Smooth muscle cell (in vitro differentiated cells): ENCODE measurements around the gene HOXD1. TPM values are rescaled to one million over a fixed set of nuclear protein-coding genes. Genes with fewer than 3 reads are reported as not detected.
A peak's percentile ranks its signal among the peaks of the same experiment; 100 is the strongest.

Source experiments
- DNase-seq: peaks from one replicate; lab custom pipeline; 2025; ENCODE audit not compliant: unreplicated experiment; lab: John Stamatoyannopoulos, UW
- H2AFZ ChIP-seq: fragments of 200-600 bp; sonication (generic); 2 replicates; pipeline ENCODE4 v1.6.0; 2016; ENCODE audit warnings: antibody characterized with exemption, low read depth, mild to moderate bottlenecking
- H3F3A ChIP-seq: fragments of 200-600 bp; sonication (generic); 2 replicates; pipeline ENCODE4 v1.6.0; 2017; ENCODE audit warnings: antibody characterized with exemption, low read depth
- H3K27ac ChIP-seq: fragments of 200-600 bp; sonication (generic); 2 replicates; pipeline ENCODE4 v1.5.1; 2016; ENCODE audit warnings: low read depth, mild to moderate bottlenecking
- H3K27me3 ChIP-seq: fragments of 200-600 bp; sonication (generic); 2 replicates; pipeline ENCODE4 v1.6.1; 2016; ENCODE audit warnings: low read depth, mild to moderate bottlenecking
- H3K36me3 ChIP-seq: fragments of 200-600 bp; sonication (generic); 2 replicates; pipeline ENCODE4 v1.5.1; 2016; ENCODE audit warnings: low read depth
- H3K4me1 ChIP-seq: fragments of 200-600 bp; sonication (generic); 2 replicates; pipeline ENCODE4 v1.5.1; 2016; ENCODE audit warnings: low read depth
- H3K4me2 ChIP-seq: fragments of 200-600 bp; sonication (generic); 2 replicates; pipeline ENCODE4 v1.6.0; 2016; ENCODE audit warnings: mild to moderate bottlenecking
- H3K4me3 ChIP-seq: fragments of 200-600 bp; sonication (generic); 2 replicates; pipeline ENCODE4 v1.5.1; 2016; ENCODE audit warnings: mild to moderate bottlenecking
- H3K79me2 ChIP-seq: fragments of 200-600 bp; sonication (generic); 2 replicates; pipeline ENCODE4 v1.6.0; 2016; ENCODE audit warnings: low read depth, mild to moderate bottlenecking
- H3K9ac ChIP-seq: fragments of 200-600 bp; sonication (generic); 2 replicates; pipeline ENCODE4 v1.6.0; 2016; ENCODE audit warnings: low read depth
- H3K9me3 ChIP-seq: fragments of 200-600 bp; sonication (generic); replicated peaks from 2 replicates; pipeline ENCODE4 v1.5.1; 2016; ENCODE audit warnings: low read depth
- H4K20me1 ChIP-seq: fragments of 200-600 bp; sonication (generic); 2 replicates; pipeline ENCODE4 v1.6.0; 2016; ENCODE audit warnings: low read depth
- CTCF ChIP-seq: fragments of 200-600 bp; sonication (generic); IDR thresholded peaks from 2 replicates; pipeline ENCODE4 v1.5.1; 2017; ENCODE audit warnings: borderline replicate concordance, mild to moderate bottlenecking, antibody characterized with exemption; ENCODE audit not compliant: insufficient read depth, poor library complexity, severe bottlenecking
- WGBS: methylation state at CpG from one replicate; pipeline ENCODE4 v1.1.7; 2016; ENCODE audit warnings: low lambda C conversion rate; 5-methylcytosine and 5-hydroxymethylcytosine counted together
- polyA plus RNA-seq: library from polyadenylated mRNA; unstranded; fragments of >200 nt; fragmentation: Nextera tagmentation; extraction: Ambion mirVana; gene quantifications from 2 replicates; pipeline ENCODE4 v1.2.1, GENCODE V29; 2016
- total RNA-seq: library from RNA; depleted of rRNA; stranded (reverse); fragments of >200 nt; gene quantifications from 2 replicates; pipeline ENCODE4 v1.2.3, GENCODE V29; 2014

The HOXD1 gene
- total and polyA plus RNA-seq, 2 experiments from 2014 or later = not detected

- Histone ChIP-seq H2AFZ (no peak overlapping the region), H3K4me1 (peaks cover 18% of the 10 kb centered on the region), H3K27ac (no peak overlapping the region), H4K20me1 (no peaks in the 10 kb centered on the region), H3K9ac (no peak overlapping the region), H3K4me2 (peak overlapping the region; percentile 78), H3K36me3 (no peaks in the 10 kb centered on the region), H3K79me2 (no peaks in the 10 kb centered on the region), H3K9me3 (no peaks in the 10 kb centered on the region), H3F3A (no peaks in the 10 kb centered on the region), H3K4me3 (peak overlapping the region; percentile 6), H3K27me3 (peaks cover 100% of the 10 kb centered on the region)
- DNase-seq = no peak
- 4% methylated on average over 14 of the region's 14 CpGs for WGBS
- no peak for TF ChIP-seq CTCF
These were observed 14.1 kb upstream of the HOXD1 start for GRCh38 chr2:176174382-176174823.

GRCh38 chr2:176174824-176175708, 13.4 kb upstream of the HOXD1 start:
- DNase-seq = no peak
- H3K27ac ChIP-seq = no peak overlapping the region
- peaks cover 100% of the 10 kb centered on the region for H3K27me3 ChIP-seq

GRCh38 chr2:176175709-176176607, 12.5 kb upstream of the HOXD1 start:
- Histone ChIP-seq H3K9ac (no peak overlapping the region), H3K4me1 (peaks cover 18% of the 10 kb centered on the region), H2AFZ (no peak overlapping the region), H3K79me2 (no peaks in the 10 kb centered on the region), H3F3A (no peaks in the 10 kb centered on the region), H3K9me3 (no peaks in the 10 kb centered on the region), H3K4me2 (no peak overlapping the region), H3K27ac (no peak overlapping the region), H3K27me3 (peaks cover 100% of the 10 kb centered on the region), H4K20me1 (no peaks in the 10 kb centered on the region), H3K4me3 (no peak overlapping the region), H3K36me3 (no peaks in the 10 kb centered on the region)
- DNase-seq = no peak
- 60% methylated on average over 7 of the region's 7 CpGs for WGBS
- TF ChIP-seq CTCF = no peak

More at GRCh38 chr2:176174824-176175708, 13.4 kb upstream of the HOXD1 start:
- Histone ChIP-seq H3F3A (no peaks in the 10 kb centered on the region), H2AFZ (no peak overlapping the region), H3K9ac (no peak overlapping the region), H4K20me1 (no peaks in the 10 kb centered on the region), H3K9me3 (no peaks in the 10 kb centered on the region), H3K79me2 (no peaks in the 10 kb centered on the region), H3K36me3 (no peaks in the 10 kb centered on the region), H3K4me2 (peak overlapping the region; percentile 78), H3K4me3 (peak overlapping the region; percentile 6), H3K4me1 (peaks cover 18% of the 10 kb centered on the region)
- 7% methylated on average over 47 of the region's 47 CpGs for WGBS
- no peak for TF ChIP-seq CTCF
